HG03064 (cell line): ENCODE results near the gene STUB1.
"Not testable (repeated sequence)": the region's sequence is repeated elsewhere in the genome, so short reads cannot be mapped to it uniquely, and the experiment has no call there.

Experiments used
- ATAC-seq: cut with Tn5 transposase; IDR thresholded peaks from one replicate; pipeline ENCODE4 v1.9.1; 2021; ENCODE audit warnings: low read depth; ENCODE audit not compliant: unreplicated experiment

STUB1 gene

GRCh38 chr16:709566-710499, 29.6 kb downstream of the STUB1 start:
- ATAC-seq, result no peak

- no peak for ATAC-seq
Observed at GRCh38 chr16:710500-711075, 30.4 kb downstream of the STUB1 start.

- ATAC-seq, result no peak
Observed at GRCh38 chr16:711084-711483, 30.9 kb downstream of the STUB1 start.

- ATAC-seq, result no peak
Observed at GRCh38 chr16:711548-712320, 31.5 kb downstream of the STUB1 start.

- ATAC-seq, result not testable (repeated sequence)
Observed at GRCh38 chr16:712740-713250, 32.6 kb downstream of the STUB1 start.

GRCh38 chr16:714079-714478, 33.9 kb downstream of the STUB1 start:
- ATAC-seq, result no peak

GRCh38 chr16:714558-715476, 34.6 kb downstream of the STUB1 start, which contains the start of gene METRN:
Gene METRN (plus strand): TSS chr16:715118. CDS start chr16:715290, 172 bp downstream.
- ATAC-seq, result peak; percentile 59

- peak; percentile 12 for ATAC-seq
Observed at GRCh38 chr16:715477-716199, 35.4 kb downstream of the STUB1 start.

- ATAC-seq, result no peak
Observed at GRCh38 chr16:716200-716568, 36.0 kb downstream of the STUB1 start.

GRCh38 chr16:716768-717325, 36.6 kb downstream of the STUB1 start:
- no peak for ATAC-seq

- no peak for ATAC-seq
Observed at GRCh38 chr16:717450-718245, 37.4 kb downstream of the STUB1 start.

- no peak for ATAC-seq
Observed at GRCh38 chr16:718389-718788, 38.2 kb downstream of the STUB1 start.

- ATAC-seq, result no peak
Observed at GRCh38 chr16:718922-719321, 38.7 kb downstream of the STUB1 start.

- ATAC-seq, result no peak
Observed at GRCh38 chr16:719815-720446, 39.7 kb downstream of the STUB1 start.

- no peak for ATAC-seq
Observed at GRCh38 chr16:720447-720989, 40.3 kb downstream of the STUB1 start.

GRCh38 chr16:720990-721764, 41.0 kb downstream of the STUB1 start, which contains the start of gene ANTKMT:
Gene ANTKMT (plus strand): TSS chr16:721146. CDS start chr16:721275, 129 bp downstream.
- peak; percentile 51 for ATAC-seq
